ENCODE measurements around the gene B4GALT2. TPM values are rescaled to one million over a fixed set of nuclear protein-coding genes. Genes with fewer than 3 reads are reported as not detected.

B4GALT2 gene
- total RNA-seq, 1 donor: 99.1 TPM

GRCh38 chr1:44035726-44036408, 56.9 kb downstream of the B4GALT2 start:
- H3K4me3 ChIP-seq (ENCODE audit: low read depth, low read length): no peak overlapping the region
- DNase-seq (ENCODE audit: low read depth): peak; percentile 53
- no peak for TF ChIP-seq CTCF (IDR thresholded peaks at IDR 0.05; ENCODE audit: insufficient read depth, low read length)

- TF ChIP-seq CTCF (IDR thresholded peaks at IDR 0.05; ENCODE audit: insufficient read depth, low read length): peak; percentile 76
Measured at GRCh38 chr1:44036409-44037139, 57.6 kb downstream of the B4GALT2 start.

GRCh38 chr1:44037154-44037553, 58.1 kb downstream of the B4GALT2 start:
- TF ChIP-seq CTCF (IDR thresholded peaks at IDR 0.05; ENCODE audit: insufficient read depth, low read length): no peak
- no peak overlapping the region for H3K4me3 ChIP-seq (ENCODE audit: low read depth, low read length)

More at GRCh38 chr1:44036409-44037139, 57.6 kb downstream of the B4GALT2 start:
- DNase-seq (ENCODE audit: low read depth): peak; percentile 73
- no peak overlapping the region for H3K4me3 ChIP-seq (ENCODE audit: low read depth, low read length)

GRCh38 chr1:44038876-44039657, 60.1 kb downstream of the B4GALT2 start:
- TF ChIP-seq CTCF (IDR thresholded peaks at IDR 0.05; ENCODE audit: insufficient read depth, low read length): no peak
- DNase-seq (ENCODE audit: low read depth): peak; percentile 24
- no peak overlapping the region for H3K4me3 ChIP-seq (ENCODE audit: low read depth, low read length)

More at GRCh38 chr1:44037154-44037553, 58.1 kb downstream of the B4GALT2 start:
- DNase-seq (ENCODE audit: low read depth): no peak

- peak; percentile 17 for DNase-seq (ENCODE audit: low read depth)
- H3K4me3 ChIP-seq (ENCODE audit: low read depth, low read length): no peak overlapping the region
- TF ChIP-seq CTCF (IDR thresholded peaks at IDR 0.05; ENCODE audit: insufficient read depth, low read length): no peak
Measured at GRCh38 chr1:44040418-44040817, 61.4 kb downstream of the B4GALT2 start.

Other genes with a start within 250 kb of the B4GALT2 start
- not detected in 2 replicates for gene ARTN, start 45.4 kb upstream of the B4GALT2 start, total RNA-seq (ENCODE audit: low replicate concordance)
- 16.2 and 20.8 TPM in 2 replicates for gene IPO13, start 32.3 kb upstream of the B4GALT2 start, total RNA-seq (ENCODE audit: low replicate concordance)
- 15.1 and 15.6 TPM in 2 replicates for gene DPH2, start 9.2 kb upstream of the B4GALT2 start, total RNA-seq (ENCODE audit: low replicate concordance)
- 47.3 and 53.1 TPM in 2 replicates for gene ATP6V0B, start 4.2 kb upstream of the B4GALT2 start, total RNA-seq (ENCODE audit: low replicate concordance)
- gene CCDC24, start 12.4 kb downstream of the B4GALT2 start, total RNA-seq (ENCODE audit: low replicate concordance): 2.6 TPM in 2 replicates
- 6.8 and 25.9 TPM in 2 replicates for gene SLC6A9, start 52.3 kb downstream of the B4GALT2 start, total RNA-seq (ENCODE audit: low replicate concordance)
- gene KLF17, start 139.6 kb downstream of the B4GALT2 start, total RNA-seq (ENCODE audit: low replicate concordance): 0.27 and 1.1 TPM in 2 replicates
- not detected in 2 replicates for gene KLF18, start 162.4 kb downstream of the B4GALT2 start, total RNA-seq (ENCODE audit: low replicate concordance)
- 19.8 and 29.2 TPM in 2 replicates for gene DMAP1, start 234.3 kb downstream of the B4GALT2 start, total RNA-seq (ENCODE audit: low replicate concordance)